Measurements from ENCODE around the gene IRX5.

- TF ChIP-seq TARDBP (IDR thresholded peaks at IDR 0.05) (no peak), SUZ12 (IDR thresholded peaks at IDR 0.05) (no peak), FOXM1 (IDR thresholded peaks at IDR 0.05; ENCODE audit: borderline replicate concordance) (no peak), SP1 (IDR thresholded peaks at IDR 0.05) (no peak), BHLHE40 (IDR thresholded peaks at IDR 0.05; ENCODE audit: borderline replicate concordance) (no peak), HDGF (IDR thresholded peaks at IDR 0.05; ENCODE audit: borderline replicate concordance) (no peak), ZNF384 (IDR thresholded peaks at IDR 0.05) (no peak)
Observed at GRCh38 chr16:54938212-54939028, 7.8 kb downstream of the IRX5 start.
